ENCODE measurements around the gene SYT8.
"Not testable (repeated sequence)": the region's sequence is repeated elsewhere in the genome, so short reads cannot be mapped to it uniquely, and the experiment has no call there.

The SYT8 gene

DNA sequence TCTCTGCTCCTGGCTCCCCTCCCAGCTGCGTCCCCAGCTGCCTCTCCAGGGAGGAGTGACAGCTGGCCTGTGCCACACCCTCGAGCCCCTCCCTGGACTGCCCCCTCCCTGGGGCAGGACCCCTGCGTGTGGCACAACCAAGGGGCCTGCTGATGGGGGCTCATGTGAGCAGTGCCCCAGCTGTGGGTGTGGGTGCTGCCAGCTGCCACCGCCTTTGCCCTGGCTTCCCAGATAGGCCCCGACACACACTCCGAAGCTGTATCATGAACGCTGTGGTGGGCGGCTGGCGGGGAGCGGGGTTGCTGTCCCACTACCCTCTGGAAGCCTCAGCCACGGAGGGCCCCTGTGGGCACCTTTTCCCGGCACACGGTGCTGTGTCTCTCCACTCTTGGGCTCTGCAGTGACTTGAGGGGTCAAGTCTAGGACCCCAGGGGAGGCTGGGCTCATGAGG lies 41.1 kb downstream of the SYT8 start:
- DNase-seq = not testable (repeated sequence)

DNA sequence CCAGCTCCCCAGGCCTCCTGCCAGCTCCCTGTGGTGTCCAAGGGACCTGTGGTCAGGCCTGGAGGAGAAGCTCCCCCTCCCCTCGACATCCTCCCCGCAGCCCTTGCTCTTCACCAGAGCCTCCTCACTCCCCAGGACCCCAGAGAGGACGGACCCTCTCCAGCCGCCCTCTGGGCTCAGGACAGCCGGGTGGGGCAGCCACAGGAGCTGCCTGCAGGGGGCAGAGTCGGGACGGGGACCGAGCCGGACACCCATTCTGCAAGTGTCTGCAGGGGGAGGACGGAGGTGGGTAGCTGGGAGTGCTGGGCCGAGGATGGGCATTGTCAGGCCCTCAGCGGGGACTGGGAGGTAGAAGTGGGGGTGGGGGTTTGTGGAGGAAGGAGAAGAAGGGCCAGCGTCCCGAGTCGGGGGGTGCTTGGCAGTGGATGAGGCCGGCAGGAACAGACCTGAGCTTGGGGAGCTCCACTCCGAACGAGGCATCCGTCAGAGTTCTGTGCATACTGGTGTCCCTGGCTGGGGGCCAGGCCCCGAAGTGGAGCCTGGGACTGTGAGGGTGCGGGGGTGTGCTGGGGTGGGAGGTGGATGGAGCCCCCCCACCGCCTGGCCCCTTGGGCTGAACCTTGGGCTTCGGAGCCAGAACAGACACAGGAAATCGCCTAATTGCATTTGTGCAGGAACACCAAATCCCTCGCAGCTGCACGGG lies 41.7 kb downstream of the SYT8 start:
- no peak for DNase-seq

DNA sequence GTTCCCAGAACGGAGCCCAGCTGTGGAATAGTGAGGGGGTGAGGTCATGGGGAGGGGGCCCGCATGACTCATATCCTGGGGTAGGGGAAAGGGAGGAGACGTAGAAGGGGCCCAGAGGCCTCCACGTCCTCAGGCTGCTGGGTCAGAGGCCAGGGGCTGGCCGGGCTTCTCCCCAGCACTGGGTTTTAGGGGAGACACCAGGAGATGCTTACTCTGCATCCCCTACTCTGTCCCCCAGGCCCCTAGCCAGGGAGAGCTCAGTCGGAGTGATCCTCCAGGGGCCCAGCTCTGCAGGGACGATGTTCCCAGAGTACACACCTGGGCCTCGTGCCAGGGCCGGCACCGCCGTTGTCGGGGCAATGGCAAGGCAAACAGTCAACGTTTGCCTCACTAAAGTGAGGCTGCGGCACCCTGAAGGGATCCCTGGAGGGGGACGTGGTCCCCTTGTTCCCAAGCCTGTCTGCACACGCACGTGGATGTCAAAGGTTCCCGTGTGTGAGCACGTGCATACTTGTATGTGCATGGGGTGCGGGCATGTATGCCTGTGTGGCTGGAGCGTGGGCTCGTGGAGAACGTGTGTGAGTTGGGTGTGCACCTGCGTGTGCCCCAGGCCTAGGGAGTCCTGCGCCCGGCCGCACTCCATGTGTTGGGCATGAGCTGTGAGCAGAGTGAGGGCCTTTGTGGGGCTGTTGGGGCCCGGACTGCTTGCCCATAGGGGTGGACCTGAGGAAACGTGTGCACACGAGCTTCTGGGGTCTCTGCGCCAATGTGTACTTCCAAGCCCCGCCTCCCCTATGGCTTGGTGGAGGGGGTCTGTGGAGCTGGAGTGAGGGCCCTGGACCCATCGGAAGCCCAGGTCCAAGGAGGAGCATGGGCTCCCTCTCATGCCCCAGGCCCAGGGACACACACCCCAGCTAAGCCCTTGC lies 42.7 kb downstream of the SYT8 start:
- no peak for DNase-seq

DNA sequence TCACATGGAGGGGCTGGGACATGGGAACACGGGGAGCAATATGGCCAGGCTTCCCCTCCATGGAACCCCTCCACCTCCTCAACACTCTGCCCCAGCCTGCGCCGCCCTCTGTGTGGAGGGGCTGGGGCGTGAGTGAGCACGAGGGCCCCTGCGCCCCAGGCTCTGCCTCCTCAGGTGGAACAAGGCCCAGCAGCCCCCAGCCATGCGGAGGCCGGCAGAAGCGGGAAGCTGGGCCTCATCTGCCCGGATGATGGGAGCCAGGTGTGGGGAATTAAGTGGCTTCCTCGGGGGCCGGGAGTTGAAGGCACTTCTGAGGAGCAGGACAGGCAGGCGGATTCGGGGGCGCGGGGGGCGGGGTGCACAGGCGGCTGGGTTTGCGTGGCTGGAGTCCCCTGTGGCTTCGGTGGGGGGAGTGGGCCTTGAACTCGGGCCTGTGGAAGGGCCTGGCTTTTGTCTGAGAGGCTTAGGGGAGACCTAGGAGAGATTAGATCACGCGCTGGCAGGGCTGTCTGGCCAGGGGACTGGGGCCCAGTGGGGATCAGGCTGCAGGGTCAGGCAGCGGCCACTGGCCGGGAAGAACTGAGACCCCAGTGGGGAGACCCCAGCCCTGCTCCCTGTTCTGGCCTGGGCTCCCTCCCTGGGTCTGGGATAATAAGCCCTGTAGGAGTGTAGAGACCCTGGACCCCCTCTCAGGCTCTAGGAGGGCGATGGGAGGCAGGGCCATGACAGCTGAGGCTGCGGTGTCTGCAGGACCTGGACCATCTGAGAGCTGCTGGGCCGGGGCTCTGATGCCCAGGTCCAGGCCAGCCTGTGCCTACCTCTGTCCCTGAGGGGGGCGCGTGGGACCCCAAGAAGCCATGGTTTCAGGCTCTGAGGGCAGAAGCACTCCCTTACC lies 43.6 kb downstream of the SYT8 start:
- no peak for DNase-seq

DNA sequence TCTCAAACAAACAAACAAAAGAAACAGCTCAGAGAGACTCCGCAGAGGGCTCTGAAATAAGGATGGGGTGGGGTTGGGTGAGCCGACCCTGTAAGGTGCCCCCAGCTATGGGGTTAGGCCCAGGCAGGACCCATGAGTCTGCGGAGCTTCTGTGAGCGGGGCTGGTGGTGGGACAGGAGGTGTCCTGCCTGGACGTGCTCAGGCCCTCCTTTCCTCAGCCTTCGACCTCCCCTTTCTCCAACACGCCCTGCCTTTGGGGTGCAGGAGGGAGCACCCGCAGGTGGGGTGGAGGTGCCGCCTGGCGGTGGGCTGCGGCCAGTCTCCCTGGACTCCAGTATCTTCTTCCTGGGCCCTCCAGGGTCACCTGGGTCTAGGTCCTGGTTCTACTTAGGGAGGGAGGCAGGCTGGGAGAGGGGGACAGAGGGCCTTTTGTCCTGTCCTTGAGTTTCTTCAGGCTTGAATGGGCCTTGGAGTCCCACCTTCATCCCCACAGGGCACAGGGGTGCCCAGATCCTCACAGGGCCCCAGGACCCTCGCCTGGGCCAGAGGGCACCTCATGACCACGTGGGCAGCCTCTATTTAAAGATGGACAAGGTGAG lies 44.7 kb downstream of the SYT8 start:
- DNase-seq = no peak

DNA sequence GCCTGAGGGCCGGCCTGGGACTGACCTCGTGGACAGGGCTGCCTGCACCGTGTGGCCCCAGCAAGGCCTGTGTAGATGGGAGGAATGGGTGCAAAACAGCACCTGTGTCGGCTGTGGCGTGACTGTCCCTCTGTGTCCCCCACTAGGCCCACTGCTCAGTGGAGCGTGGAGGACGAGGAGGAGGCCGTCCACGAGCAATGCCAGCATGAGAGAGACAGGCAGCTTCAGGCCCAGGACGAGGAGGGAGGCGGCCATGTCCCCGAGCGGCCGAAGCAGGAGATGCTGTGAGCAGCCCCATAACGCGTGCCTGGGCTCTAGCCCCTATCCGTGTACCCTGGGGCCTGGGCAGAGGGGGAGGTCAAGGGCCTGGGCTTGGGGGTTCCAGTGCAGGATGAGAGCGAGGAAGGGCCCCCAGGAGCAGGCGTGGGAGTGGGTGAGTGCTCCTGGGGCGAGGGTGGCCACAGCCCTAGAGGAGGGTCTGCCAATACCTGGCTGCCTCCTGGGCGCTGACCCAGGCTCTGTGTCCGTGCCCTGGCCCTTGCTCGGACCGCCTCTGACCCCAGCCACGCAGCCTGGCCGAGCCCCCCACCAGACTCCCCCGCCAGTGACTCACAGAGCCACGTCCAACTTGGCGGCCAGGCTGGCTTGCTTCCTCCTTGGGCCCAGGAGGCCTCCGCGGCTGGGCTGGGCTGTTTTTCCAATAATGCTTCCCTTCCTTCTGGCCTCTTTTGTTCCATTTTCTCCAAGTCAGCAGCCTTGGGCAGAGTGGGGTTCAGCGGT lies 45.3 kb downstream of the SYT8 start:
- DNase-seq = no peak

DNA sequence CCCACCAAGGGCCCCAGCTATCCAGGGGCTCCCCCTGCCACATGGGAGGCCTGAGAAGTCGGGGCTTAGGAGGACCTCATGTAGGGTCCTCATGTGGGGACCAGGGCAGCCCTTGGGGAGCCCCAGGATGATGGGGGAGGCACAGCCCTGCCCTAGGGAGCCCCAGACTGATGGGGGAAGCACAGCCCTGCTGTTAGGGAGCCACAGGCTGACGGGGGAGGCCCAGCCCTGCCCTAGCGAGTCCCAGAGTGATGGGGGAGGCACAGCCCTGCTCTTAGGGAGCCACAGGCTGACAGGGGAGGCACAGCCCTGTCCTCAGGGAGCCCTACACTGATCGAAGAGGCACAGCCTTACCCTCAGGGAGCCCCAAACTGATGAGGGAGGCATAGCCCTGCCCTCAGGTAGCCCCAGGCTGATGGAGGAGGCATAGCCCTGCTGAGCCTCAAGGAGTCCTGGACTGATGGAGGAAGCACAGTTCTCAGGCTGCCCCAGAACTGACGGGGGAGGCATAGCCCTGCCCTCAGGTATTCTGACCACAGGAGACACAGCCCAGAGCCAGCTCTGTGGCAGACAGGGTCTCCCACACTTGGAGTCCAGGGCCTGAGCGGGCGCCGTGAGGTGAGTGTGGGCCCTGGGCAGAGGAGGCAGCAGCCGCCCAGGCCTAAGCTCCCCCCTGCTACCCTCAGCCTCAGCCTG lies 46.1 kb downstream of the SYT8 start:
- DNase-seq = no peak

DNA sequence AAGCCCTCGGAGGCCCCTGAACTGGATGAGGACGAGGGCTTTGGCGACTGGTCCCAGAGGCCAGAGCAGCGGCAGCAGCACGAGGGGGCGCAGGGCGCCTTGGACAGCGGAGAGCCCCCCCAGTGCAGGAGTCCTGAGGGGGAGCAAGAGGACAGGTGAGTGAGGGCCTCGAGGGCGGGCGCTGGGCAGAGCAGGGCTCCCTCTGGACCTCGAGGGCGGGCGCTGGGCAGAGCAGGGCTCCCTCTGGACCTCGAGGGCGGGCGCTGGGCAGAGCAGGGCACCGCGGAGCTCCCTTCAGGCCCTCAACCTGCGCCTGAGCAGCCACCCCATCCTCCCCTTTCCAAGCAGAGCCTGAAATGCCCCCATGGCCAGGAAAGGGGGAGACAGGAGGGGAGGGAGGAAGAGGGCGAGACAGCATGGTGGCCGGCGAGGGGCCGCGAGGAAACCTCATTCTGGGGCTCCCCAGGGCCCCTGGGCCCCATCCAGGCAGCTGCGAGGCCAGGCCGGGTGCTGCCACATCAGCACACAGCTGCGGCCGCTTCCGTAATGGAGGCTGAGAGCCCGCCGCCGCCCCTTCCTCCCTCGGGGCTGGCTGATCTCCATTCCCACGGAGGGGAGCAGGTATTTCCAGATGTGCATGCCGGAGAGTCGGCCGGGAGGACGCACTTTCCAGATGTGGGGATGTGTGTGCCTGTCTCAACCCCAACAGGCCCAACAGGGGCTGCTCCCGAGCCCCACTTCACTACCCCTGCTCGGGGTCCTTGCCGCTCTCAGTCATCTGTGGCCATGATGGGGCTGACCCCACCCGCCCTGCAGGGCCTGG lies 46.9 kb downstream of the SYT8 start:
- no peak for DNase-seq

DNA sequence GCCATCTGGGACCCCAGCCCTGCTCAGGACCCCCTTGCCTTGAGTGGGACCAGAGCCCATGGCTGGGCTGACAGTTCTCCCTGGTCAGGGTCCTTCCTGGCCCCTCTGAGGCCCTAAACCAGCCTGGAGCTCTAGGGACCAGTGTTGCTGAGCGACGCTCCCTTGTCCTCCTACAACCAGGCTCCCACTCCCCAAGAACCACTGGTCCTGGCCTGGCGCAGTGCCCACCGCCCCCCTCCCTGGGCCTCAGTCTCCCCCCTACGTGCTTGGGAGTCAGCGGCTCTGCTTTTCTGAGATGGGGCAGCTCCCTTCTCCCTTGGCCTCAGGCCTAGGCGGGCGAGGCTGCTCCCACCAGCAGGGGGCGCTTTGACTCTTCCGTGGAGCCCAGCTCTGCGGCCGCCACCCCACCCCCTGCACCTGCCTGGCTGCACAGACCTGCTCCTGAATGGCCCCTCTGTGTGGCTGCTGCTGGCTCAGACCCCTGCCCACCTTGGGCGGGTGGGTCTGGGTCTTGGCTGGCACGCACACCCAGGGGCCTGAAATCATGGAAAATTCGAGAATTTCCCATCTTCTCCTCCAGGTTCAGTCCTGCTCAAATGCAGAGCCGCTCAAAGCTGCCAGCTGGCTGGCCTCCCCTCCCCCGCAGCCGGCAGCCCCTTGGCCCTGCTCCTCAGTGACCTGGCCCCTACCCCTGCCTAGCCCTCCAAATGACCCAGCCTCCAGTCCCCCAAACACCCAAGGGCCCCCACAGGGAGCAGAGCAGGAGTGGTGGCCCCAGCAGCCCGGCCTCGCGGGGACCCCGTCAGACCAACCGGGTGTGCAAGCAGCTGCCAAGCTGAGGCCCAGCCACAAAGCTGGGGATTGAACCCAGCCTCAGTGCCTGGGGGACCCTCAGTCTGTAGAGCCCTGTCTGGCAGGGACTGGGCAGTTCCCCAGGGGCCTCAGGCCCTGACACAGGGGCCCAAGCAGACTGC lies 47.8 kb downstream of the SYT8 start:
- peak; percentile 67 for DNase-seq

DNA sequence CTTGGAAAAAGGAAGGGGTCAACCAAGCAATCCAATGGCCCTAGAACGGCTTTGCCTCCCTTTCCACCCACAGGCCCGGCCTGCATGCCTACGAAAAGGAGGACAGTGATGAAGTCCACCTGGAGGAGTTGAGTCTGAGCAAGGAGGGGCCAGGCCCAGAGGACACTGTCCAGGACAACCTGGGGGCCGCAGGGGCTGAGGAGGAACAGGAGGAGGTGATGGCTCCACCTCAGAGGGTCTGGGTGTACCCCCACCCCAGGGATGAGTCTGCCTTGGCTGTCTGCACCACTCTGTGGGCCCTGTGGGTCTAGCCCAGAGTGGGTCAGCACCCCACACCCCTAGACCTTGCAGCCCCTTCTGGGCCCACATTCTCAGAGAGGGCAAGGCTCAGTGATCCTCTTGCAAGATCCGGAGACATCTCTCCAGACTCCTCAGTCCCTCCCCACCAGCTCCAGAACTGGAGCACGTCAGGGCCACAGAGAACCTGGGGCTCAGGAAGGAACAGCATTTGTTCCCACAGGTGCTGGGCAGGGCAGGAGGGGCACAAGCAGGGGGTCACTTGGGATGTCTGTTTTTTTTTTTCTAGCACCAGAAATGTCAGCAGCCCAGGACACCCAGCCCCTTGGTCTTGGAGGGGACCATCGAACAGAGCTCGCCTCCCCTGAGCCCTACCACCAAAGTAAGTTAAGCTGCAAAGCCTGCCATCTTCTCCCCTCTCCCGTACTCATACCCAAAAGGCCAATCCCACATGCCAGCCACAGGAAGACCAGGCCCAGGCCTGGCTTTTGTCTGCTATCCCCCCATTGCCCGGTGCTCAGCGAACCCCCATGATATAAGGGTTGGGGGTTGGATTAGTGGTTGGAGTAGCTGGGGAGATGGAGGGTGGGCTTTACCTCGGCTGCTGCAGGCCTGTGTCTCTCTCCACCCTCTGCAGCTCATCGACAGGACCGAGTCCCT lies 48.8 kb downstream of the SYT8 start:
- DNase-seq = no peak

DNA sequence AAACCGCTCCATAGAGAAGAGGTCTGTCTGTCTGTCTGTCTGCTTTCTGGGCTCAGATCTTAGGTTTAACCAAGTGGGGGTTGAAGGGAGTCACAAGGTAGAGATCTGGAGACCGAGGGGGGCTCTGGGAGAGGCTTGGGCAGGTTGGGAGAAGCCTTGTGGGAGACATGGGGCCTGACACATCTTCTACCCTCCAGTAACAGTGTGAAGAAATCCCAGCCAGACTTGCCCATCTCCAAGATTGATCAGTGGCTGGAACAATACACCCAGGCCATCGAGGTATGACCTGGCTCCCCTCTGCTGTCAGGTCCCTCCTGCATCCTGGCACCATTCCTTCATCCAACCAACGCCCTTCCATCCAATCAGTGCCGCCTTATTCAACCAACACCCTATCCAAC lies 49.5 kb downstream of the SYT8 start:
- DNase-seq = no peak

DNA sequence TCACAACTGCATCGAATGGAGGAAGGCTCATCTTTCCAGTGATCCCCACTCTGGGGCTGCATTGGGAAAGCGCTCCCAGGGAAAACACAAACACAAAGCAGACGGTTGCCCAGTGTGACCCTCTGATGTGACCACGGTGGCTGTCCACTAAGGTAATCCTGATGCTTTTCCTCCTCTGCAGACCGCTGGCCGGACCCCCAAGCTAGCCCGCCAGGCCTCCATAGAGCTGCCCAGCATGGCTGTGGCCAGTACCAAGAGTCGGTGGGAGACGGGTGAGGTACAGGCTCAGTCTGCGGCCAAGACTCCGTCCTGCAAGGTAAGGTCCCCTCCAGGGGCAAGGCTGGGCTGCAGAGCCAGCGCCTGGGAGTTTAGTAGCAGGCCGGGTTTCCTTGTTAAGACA lies 51.8 kb downstream of the SYT8 start:
- DNase-seq = not testable (repeated sequence)

Measured in RPMI8226 (cell line).